Karpas-422 (cell line): ENCODE data around the gene HOXD12. TPM values are rescaled to one million over a fixed set of nuclear protein-coding genes. Genes with fewer than 3 reads are reported as not detected.
A peak's percentile ranks its signal among the peaks of the same experiment; 100 is the strongest.

Experiments
- DNase-seq: peaks from one replicate; pipeline ENCODE4 v3.0.0-alpha.2; 2015
- H2AFZ ChIP-seq: fragments of 200-600 bp; sonication (generic); 2 replicates; pipeline ENCODE4 v1.6.1; 2014; ENCODE audit warnings: antibody characterized with exemption, low read length, mixed read lengths
- H3K27ac ChIP-seq: fragments of 200-600 bp; sonication (generic); 2 replicates; pipeline ENCODE4 v1.5.1; 2014; ENCODE audit warnings: mild to moderate bottlenecking, low read length, moderate library complexity
- H3K27me3 ChIP-seq: fragments of 200-600 bp; sonication (generic); 2 replicates; pipeline ENCODE4 v1.6.1; 2014; ENCODE audit warnings: low read length, mixed read lengths
- H3K36me3 ChIP-seq: fragments of 200-600 bp; sonication (generic); 2 replicates; pipeline ENCODE4 v1.6.1; 2014; ENCODE audit warnings: low read length, mixed read lengths; ENCODE audit not compliant: insufficient read depth
- H3K4me1 ChIP-seq: fragments of 200-600 bp; sonication (generic); 2 replicates; pipeline ENCODE4 v1.6.1; 2014; ENCODE audit warnings: mild to moderate bottlenecking, low read length, mixed read lengths
- H3K4me2 ChIP-seq: fragments of 200-600 bp; sonication (generic); 2 replicates; pipeline ENCODE4 v1.6.1; 2014; ENCODE audit warnings: low read length, low read depth, mild to moderate bottlenecking; ENCODE audit not compliant: poor library complexity, severe bottlenecking
- H3K4me3 ChIP-seq: fragments of 200-600 bp; sonication (generic); 2 replicates; pipeline ENCODE4 v1.5.1; 2014; ENCODE audit warnings: mild to moderate bottlenecking, antibody characterized with exemption, low read length, mixed read lengths
- H3K79me2 ChIP-seq: fragments of 200-600 bp; sonication (generic); 2 replicates; pipeline ENCODE4 v1.6.1; 2014; ENCODE audit warnings: mild to moderate bottlenecking, low read length, mixed read lengths
- H3K9ac ChIP-seq: fragments of 200-600 bp; sonication (generic); 2 replicates; pipeline ENCODE4 v1.6.0; 2014; ENCODE audit warnings: low read length
- H3K9me2 ChIP-seq: fragments of 200-600 bp; sonication (generic), shearing (Covaris generic); replicated peaks from 2 replicates; pipeline ENCODE4 v1.6.0; 2014; ENCODE audit warnings: mild to moderate bottlenecking, low read length, moderate library complexity; ENCODE audit not compliant: insufficient read depth
- H3K9me3 ChIP-seq: fragments of 300-700, 200-600 bp; sonication (generic); 2 replicates; pipeline ENCODE4 v1.6.1; 2014; ENCODE audit warnings: low read length, mixed read lengths
- H4K20me1 ChIP-seq: fragments of 200-600 bp; sonication (generic); 2 replicates; pipeline ENCODE4 v1.6.1; 2014; ENCODE audit warnings: mild to moderate bottlenecking, antibody characterized with exemption, low read length, low read depth; ENCODE audit not compliant: insufficient read depth
- total RNA-seq: library from RNA; depleted of rRNA; stranded (reverse); fragments of >200 nt; shearing (Covaris generic); gene quantifications from 2 replicates; pipeline ENCODE4 v1.2.3, GENCODE V29; 2014; ENCODE audit warnings: low replicate concordance

HOXD12 gene
- total RNA-seq, 1 experiment from 2014 or later = 1.0 TPM

- Histone ChIP-seq H3K9me3 (no peaks in the 10 kb centered on the region), H3K27ac (no peak overlapping the region), H3K9me2 (no peaks in the 10 kb centered on the region), H3K36me3 (no peaks in the 10 kb centered on the region), H3K4me3 (no peak overlapping the region), H3K27me3 (no peaks in the 10 kb centered on the region), H4K20me1 (no peaks in the 10 kb centered on the region), H3K4me1 (no peaks in the 10 kb centered on the region), H3K9ac (no peak overlapping the region), H3K79me2 (no peaks in the 10 kb centered on the region), H3K4me2 (no peak overlapping the region), H2AFZ (no peak overlapping the region)
- DNase-seq = no peak
These were observed 14.9 kb upstream of the HOXD12 start for GRCh38 chr2:176084611-176085119.

- Histone ChIP-seq H3K27ac (no peak overlapping the region), H3K9me3 (no peaks in the 10 kb centered on the region), H3K4me2 (no peak overlapping the region), H4K20me1 (no peaks in the 10 kb centered on the region), H3K79me2 (no peaks in the 10 kb centered on the region), H3K9me2 (no peaks in the 10 kb centered on the region), H3K9ac (no peak overlapping the region), H3K4me1 (no peaks in the 10 kb centered on the region), H3K27me3 (no peaks in the 10 kb centered on the region), H3K4me3 (no peak overlapping the region), H3K36me3 (no peaks in the 10 kb centered on the region), H2AFZ (no peak overlapping the region)
- no peak for DNase-seq
These were observed 14.3 kb upstream of the HOXD12 start for GRCh38 chr2:176085120-176085788.

GRCh38 chr2:176085861-176086771, 13.5 kb upstream of the HOXD12 start:
- H2AFZ ChIP-seq = no peak overlapping the region
- no peaks in the 10 kb centered on the region for H4K20me1 ChIP-seq
- H3K9me2 ChIP-seq = no peaks in the 10 kb centered on the region
- no peak overlapping the region for H3K4me2 ChIP-seq
- no peak overlapping the region for H3K4me3 ChIP-seq
- peak; percentile 67 for DNase-seq
- H3K27me3 ChIP-seq = no peaks in the 10 kb centered on the region
- H3K9ac ChIP-seq = no peak overlapping the region
- H3K4me1 ChIP-seq = no peaks in the 10 kb centered on the region
- no peaks in the 10 kb centered on the region for H3K79me2 ChIP-seq
- no peak overlapping the region for H3K27ac ChIP-seq
- H3K9me3 ChIP-seq = no peaks in the 10 kb centered on the region
- no peaks in the 10 kb centered on the region for H3K36me3 ChIP-seq

GRCh38 chr2:176087330-176088047, 12.1 kb upstream of the HOXD12 start:
- Histone ChIP-seq H3K36me3 (no peaks in the 10 kb centered on the region), H3K4me2 (no peak overlapping the region), H3K27ac (no peak overlapping the region), H3K27me3 (no peaks in the 10 kb centered on the region), H3K9me2 (no peaks in the 10 kb centered on the region), H3K79me2 (no peaks in the 10 kb centered on the region), H2AFZ (no peak overlapping the region), H3K4me1 (no peaks in the 10 kb centered on the region), H3K4me3 (no peak overlapping the region), H3K9me3 (no peaks in the 10 kb centered on the region), H4K20me1 (no peaks in the 10 kb centered on the region), H3K9ac (no peak overlapping the region)
- no peak for DNase-seq

- peak; percentile 62 for DNase-seq
- no peak overlapping the region for H3K4me3 ChIP-seq
- H3K9me2 ChIP-seq = no peaks in the 10 kb centered on the region
- no peaks in the 10 kb centered on the region for H3K9me3 ChIP-seq
- no peak overlapping the region; the same call in 1 of the 2 replicates for H2AFZ ChIP-seq
- no peak overlapping the region for H3K27ac ChIP-seq
- no peaks in the 10 kb centered on the region for H4K20me1 ChIP-seq
- H3K79me2 ChIP-seq = no peaks in the 10 kb centered on the region
- no peak overlapping the region for H3K4me2 ChIP-seq
- no peaks in the 10 kb centered on the region for H3K36me3 ChIP-seq
- no peak overlapping the region for H3K9ac ChIP-seq
- H3K27me3 ChIP-seq = no peaks in the 10 kb centered on the region
- H3K4me1 ChIP-seq = no peaks in the 10 kb centered on the region
These were observed 11.3 kb upstream of the HOXD12 start for GRCh38 chr2:176088048-176088936.

GRCh38 chr2:176088937-176089842, 10.4 kb upstream of the HOXD12 start:
- H3K27me3 ChIP-seq = no peaks in the 10 kb centered on the region
- no peak overlapping the region for H3K27ac ChIP-seq
- H4K20me1 ChIP-seq = no peaks in the 10 kb centered on the region
- no peaks in the 10 kb centered on the region for H3K9me3 ChIP-seq
- no peak for DNase-seq
- H3K79me2 ChIP-seq = no peaks in the 10 kb centered on the region
- H2AFZ ChIP-seq = no peak overlapping the region
- no peak overlapping the region for H3K4me2 ChIP-seq
- H3K36me3 ChIP-seq = no peaks in the 10 kb centered on the region
- no peaks in the 10 kb centered on the region for H3K9me2 ChIP-seq
- H3K4me3 ChIP-seq = no peak overlapping the region
- no peak overlapping the region for H3K9ac ChIP-seq
- H3K4me1 ChIP-seq = no peaks in the 10 kb centered on the region

- H3K27me3 ChIP-seq = no peaks in the 10 kb centered on the region
- no peak for DNase-seq
- no peaks in the 10 kb centered on the region for H3K4me1 ChIP-seq
- H3K4me2 ChIP-seq = no peak overlapping the region
- no peak overlapping the region for H3K9ac ChIP-seq
- H3K27ac ChIP-seq = no peak overlapping the region
- no peak overlapping the region for H2AFZ ChIP-seq
- no peaks in the 10 kb centered on the region for H3K79me2 ChIP-seq
- no peaks in the 10 kb centered on the region for H3K9me3 ChIP-seq
- H3K36me3 ChIP-seq = no peaks in the 10 kb centered on the region
- H4K20me1 ChIP-seq = no peaks in the 10 kb centered on the region
- H3K9me2 ChIP-seq = no peaks in the 10 kb centered on the region
- H3K4me3 ChIP-seq = no peak overlapping the region
These were observed 9.7 kb upstream of the HOXD12 start for GRCh38 chr2:176089843-176090395.
